ENCODE results near the gene IDE. TPM values are rescaled to one million over a fixed set of nuclear protein-coding genes. Genes with fewer than 3 reads are reported as not detected.

IDE gene
- polyA plus RNA-seq, 3 donors = 10.7 to 21.8 (median 15.6) TPM

DNA sequence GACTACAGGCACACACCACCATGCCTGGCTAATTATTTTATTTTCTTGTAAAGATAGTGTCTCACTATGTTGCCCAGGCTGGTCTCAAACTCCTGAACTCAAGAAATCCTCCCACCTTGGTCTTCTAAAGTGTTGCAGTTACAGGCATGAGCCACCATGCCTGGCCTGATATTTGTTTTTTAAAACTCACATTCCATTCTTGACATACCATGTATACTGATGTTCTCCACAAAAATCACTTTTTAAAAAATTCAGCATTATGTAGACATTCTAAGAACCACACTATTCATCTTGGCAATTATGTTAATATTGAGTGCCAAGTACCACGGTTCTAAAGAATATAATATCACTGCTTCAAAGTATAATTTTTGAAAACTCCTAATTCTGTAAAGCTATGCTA is 43.5 kb downstream of the IDE start:
- no peaks in the 10 kb centered on the region for H3K79me2 ChIP-seq (ENCODE audit: insufficient read depth, low read length)
- no peak overlapping the region for H3K4me3 Mint-ChIP-seq
- H3K9me3 Mint-ChIP-seq = no peaks in the 10 kb centered on the region
- H3K4me2 ChIP-seq (replicated peaks; ENCODE audit: extremely low read depth, low read length, poor library complexity, severe bottlenecking) = no peak overlapping the region
- DNase-seq = no peak
- H4K20me1 ChIP-seq (ENCODE audit: insufficient read depth, low read length) = no peaks in the 10 kb centered on the region
- H3K36me3 Mint-ChIP-seq = peaks cover 58 to 75% of the 10 kb centered on the region in 2 donors
- H3K4me3 ChIP-seq (replicated peaks in 1 of 3; ENCODE audit: low read depth in 2 of 3, low read length in 3 of 3) = no peak overlapping the region
- no peaks in the 10 kb centered on the region for H3K27me3 ChIP-seq (ENCODE audit: control insufficient read depth in 2 of 2, insufficient read depth in 2 of 2, low read length in 2 of 2)
- no peak overlapping the region for H3K9ac ChIP-seq (ENCODE audit: insufficient read depth, low read length, poor library complexity, severe bottlenecking)
- no peaks in the 10 kb centered on the region for H3K4me1 ChIP-seq (ENCODE audit: control insufficient read depth in 1 of 2, insufficient read depth in 2 of 2, low read length in 2 of 2)
- H3K4me1 Mint-ChIP-seq = no peaks in the 10 kb centered on the region
- peaks cover 53 to 88% of the 10 kb centered on the region in 2 donors for H3K36me3 ChIP-seq (replicated peaks in 1 of 2; ENCODE audit: control insufficient read depth in 1 of 2, insufficient read depth in 2 of 2, low read length in 2 of 2)
- intact Hi-C loops (cut with micrococcal nuclease) = no loop called here
- no peak overlapping the region for H2AFZ ChIP-seq (ENCODE audit: insufficient read depth, low read depth, low read length, poor library complexity, severe bottlenecking)
- H3K9me3 ChIP-seq (replicated peaks in 1 of 2; ENCODE audit: control insufficient read depth in 1 of 2, insufficient read depth in 1 of 2, low read length in 2 of 2) = no peaks in the 10 kb centered on the region
- no peak overlapping the region for H3K27ac ChIP-seq (ENCODE audit: low read depth in 1 of 2, low read length in 2 of 2)
- H3K27ac Mint-ChIP-seq = no peak overlapping the region
- no peaks in the 10 kb centered on the region for H3K27me3 Mint-ChIP-seq (ENCODE audit: low read depth in 3 of 3)
- no CpG with 5 or more reads among the region's 1 CpG for WGBS (ENCODE audit: insufficient coverage)
- TF ChIP-seq, protein P1, sequence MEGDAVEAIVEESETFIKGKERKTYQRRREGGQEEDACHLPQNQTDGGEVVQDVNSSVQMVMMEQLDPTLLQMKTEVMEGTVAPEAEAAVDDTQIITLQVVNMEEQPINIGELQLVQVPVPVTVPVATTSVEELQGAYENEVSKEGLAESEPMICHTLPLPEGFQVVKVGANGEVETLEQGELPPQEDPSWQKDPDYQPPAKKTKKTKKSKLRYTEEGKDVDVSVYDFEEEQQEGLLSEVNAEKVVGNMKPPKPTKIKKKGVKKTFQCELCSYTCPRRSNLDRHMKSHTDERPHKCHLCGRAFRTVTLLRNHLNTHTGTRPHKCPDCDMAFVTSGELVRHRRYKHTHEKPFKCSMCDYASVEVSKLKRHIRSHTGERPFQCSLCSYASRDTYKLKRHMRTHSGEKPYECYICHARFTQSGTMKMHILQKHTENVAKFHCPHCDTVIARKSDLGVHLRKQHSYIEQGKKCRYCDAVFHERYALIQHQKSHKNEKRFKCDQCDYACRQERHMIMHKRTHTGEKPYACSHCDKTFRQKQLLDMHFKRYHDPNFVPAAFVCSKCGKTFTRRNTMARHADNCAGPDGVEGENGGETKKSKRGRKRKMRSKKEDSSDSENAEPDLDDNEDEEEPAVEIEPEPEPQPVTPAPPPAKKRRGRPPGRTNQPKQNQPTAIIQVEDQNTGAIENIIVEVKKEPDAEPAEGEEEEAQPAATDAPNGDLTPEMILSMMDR (IDR thresholded peaks at IDR 0.05) = no peak

DNA sequence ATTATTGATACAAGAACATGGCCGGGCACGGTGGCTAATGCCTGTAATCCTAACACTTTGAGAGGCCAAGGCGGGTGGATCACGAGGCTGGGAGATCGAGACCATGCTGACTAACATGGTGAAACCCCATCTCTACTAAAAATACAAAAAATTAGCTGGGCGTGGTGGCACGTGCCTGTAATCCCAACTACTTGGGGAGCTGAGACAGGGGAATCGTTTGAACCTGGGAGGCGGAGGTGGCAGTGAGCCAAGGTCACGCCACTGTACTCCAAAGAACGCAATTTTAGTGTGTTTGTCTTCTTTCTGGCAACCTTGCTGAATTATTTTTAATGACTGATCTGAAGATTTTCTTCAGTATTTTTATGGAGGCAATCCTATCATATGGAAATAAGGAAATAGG is 46.2 kb downstream of the IDE start:
- no peaks in the 10 kb centered on the region for H4K20me1 ChIP-seq (ENCODE audit: insufficient read depth, low read length)
- WGBS (ENCODE audit: insufficient coverage) = 94% methylated on average over 10 of the region's 11 CpGs
- no peak for DNase-seq
- H3K9me3 ChIP-seq (replicated peaks in 1 of 2; ENCODE audit: control insufficient read depth in 1 of 2, insufficient read depth in 1 of 2, low read length in 2 of 2) = no peaks in the 10 kb centered on the region
- no peaks in the 10 kb centered on the region for H3K27me3 ChIP-seq (ENCODE audit: control insufficient read depth in 2 of 2, insufficient read depth in 2 of 2, low read length in 2 of 2)
- Mint-ChIP-seq H3K36me3 (peaks cover 50 to 70% of the 10 kb centered on the region in 2 donors), H3K9me3 (no peaks in the 10 kb centered on the region), H3K27ac (no peak overlapping the region), H3K27me3 (ENCODE audit: low read depth in 3 of 3) (no peaks in the 10 kb centered on the region), H3K4me3 (no peak overlapping the region), H3K4me1 (peaks cover 1% of the 10 kb centered on the region)
- TF ChIP-seq, protein P1 (IDR thresholded peaks at IDR 0.05) = no peak
- no peak overlapping the region for H3K9ac ChIP-seq (ENCODE audit: insufficient read depth, low read length, poor library complexity, severe bottlenecking)
- H3K36me3 ChIP-seq (replicated peaks in 1 of 2; ENCODE audit: control insufficient read depth in 1 of 2, insufficient read depth in 2 of 2, low read length in 2 of 2) = peaks cover 38 to 76% of the 10 kb centered on the region in 2 donors
- no peak overlapping the region for H3K4me3 ChIP-seq (replicated peaks in 1 of 3; ENCODE audit: low read depth in 2 of 3, low read length in 3 of 3)
- no peak overlapping the region for H2AFZ ChIP-seq (ENCODE audit: insufficient read depth, low read depth, low read length, poor library complexity, severe bottlenecking)
- no peak overlapping the region for H3K27ac ChIP-seq (ENCODE audit: low read depth in 1 of 2, low read length in 2 of 2)
- intact Hi-C loops (cut with micrococcal nuclease) = loop anchor here in 1 of 2 donors (10.0 kb wide), 1 partner anchor 357 kb away; no protein-coding TSS in a partner anchor
- H3K4me2 ChIP-seq (replicated peaks; ENCODE audit: extremely low read depth, low read length, poor library complexity, severe bottlenecking) = no peak overlapping the region
- no peaks in the 10 kb centered on the region for H3K79me2 ChIP-seq (ENCODE audit: insufficient read depth, low read length)
- no peaks in the 10 kb centered on the region for H3K4me1 ChIP-seq (ENCODE audit: control insufficient read depth in 1 of 2, insufficient read depth in 2 of 2, low read length in 2 of 2)

Measured in CD14-positive monocyte (primary cell).